ENCODE data around the gene ELOA2.
"Not testable (repeated sequence)": the region's sequence is repeated elsewhere in the genome, so short reads cannot be mapped to it uniquely, and the experiment has no call there.

Gene ELOA2

DNA sequence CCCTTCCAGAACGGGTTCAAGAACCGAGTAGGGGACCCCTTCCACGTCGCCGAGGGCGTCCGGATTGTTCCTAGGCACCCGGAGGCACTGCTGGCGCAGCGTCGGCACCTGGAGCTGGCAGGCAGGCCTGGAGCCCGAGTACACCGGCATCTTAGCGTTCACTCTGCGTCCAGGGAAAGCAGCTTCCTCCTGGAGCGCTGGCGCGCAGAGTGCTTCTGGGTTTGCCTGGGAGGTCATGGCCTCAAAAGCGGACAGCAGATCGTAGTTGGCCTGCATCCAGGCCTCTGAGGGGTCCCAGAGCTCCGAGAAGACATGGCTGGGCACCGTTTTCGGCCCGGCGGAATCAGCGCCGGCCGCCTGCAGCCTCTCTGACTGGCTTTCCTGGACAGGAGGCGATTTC lies 12.6 kb downstream of the ELOA2 start:
- not testable (repeated sequence) for DNase-seq (ENCODE audit: low spot score)

DNA sequence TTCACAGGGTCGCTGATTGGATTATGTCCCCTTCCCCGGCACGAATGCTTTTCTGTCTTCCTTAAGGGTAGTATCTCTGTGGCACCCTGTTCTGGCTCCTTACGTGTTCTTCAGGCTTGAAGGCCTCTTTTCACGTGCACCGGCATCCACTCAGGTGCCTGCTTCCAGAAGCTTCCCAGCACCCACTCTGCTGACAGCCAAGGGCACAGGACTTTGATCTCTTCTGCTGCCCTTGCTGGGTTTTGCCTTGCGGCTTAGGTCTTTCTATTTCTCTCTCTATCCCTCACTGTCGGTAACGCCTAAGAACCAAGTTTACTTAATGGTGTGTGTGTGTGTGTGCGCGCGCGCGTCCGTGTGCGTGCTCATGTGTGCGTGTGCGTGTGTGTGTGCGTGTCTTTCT lies 14.7 kb downstream of the ELOA2 start:
- not testable (repeated sequence) for DNase-seq (ENCODE audit: low spot score)

DNA sequence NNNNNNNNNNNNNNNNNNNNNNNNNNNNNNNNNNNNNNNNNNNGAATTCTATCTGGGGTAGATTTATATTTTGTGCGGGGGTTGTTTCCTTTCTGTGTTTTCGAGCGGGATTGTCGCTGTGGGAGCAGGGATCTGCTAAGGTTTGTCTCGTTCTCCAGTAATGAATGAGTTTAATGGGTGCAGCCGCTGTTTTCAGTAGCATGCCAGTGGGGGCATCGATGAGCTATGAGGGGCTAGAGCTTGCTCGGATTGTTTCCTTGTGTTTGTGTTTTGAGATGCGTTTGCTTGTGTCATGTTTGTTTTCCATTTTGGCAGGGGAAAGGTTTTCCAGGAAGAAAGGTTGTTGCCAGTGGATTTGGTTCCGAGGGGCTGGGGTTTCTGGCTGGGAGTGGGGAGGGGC lies 15.6 kb downstream of the ELOA2 start:
- not testable (repeated sequence) for DNase-seq (ENCODE audit: low spot score)

Measured in AG08396 (cell line).